Measurements from ENCODE around the gene SERPINH1. TPM values are rescaled to one million over a fixed set of nuclear protein-coding genes. Genes with fewer than 3 reads are reported as not detected.

The SERPINH1 gene
- total RNA-seq, 1 donor from 2014 or later, result 1,290 TPM

DNA sequence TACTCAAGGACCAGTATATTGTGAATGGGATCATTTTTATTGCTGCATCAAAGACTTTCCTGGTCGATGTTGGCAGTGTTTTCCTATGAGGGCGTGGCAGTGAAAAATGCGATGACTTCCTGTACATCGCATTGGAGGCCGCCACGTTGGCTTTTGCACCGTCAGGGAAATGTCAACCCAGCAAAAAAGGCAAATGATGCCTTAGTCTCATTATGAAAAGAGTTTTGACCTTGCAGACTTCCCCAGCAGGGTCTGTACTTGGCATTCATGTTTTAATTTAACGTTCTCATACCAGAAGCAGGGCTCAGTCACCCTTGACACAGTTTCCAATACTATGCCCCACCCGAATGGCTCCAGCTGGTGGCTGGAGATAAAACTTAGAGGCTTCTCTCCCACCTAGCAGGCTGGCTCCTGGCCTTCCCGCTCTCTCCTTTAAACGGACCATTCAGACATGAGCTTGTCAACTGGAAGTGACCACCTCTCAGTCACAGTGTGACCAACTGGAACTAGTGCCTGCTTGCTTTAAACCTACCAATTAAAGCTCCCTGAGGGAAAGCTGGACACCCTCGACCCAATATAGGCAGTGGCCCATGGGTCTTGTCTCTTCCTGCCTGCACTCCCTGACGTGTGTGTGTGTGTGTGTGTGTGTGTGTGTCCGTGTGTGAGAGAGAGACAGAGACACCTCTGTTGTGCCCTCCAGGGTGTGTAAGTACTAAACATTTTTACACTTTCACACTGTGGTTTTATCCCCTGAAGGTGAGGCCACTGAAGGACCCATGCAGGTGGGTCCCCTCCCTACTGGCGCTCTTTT is 27.6 kb upstream of the SERPINH1 start:
- H3K4me1 ChIP-seq, result no peaks in the 10 kb centered on the region
- TF ChIP-seq CTCF (IDR thresholded peaks at IDR 0.05), result no peak
- no peak for DNase-seq (ENCODE audit: low spot score in 2 of 2)
- no peaks in the 10 kb centered on the region for H3K36me3 ChIP-seq
- H3K4me3 ChIP-seq, result no peak overlapping the region
- no peaks in the 10 kb centered on the region for H3K9me3 ChIP-seq
- intact Hi-C loops (cut with DNase I), result no loop called here
- H3K27me3 ChIP-seq, result no peaks in the 10 kb centered on the region
- H3K27ac ChIP-seq, result no peak overlapping the region

DNA sequence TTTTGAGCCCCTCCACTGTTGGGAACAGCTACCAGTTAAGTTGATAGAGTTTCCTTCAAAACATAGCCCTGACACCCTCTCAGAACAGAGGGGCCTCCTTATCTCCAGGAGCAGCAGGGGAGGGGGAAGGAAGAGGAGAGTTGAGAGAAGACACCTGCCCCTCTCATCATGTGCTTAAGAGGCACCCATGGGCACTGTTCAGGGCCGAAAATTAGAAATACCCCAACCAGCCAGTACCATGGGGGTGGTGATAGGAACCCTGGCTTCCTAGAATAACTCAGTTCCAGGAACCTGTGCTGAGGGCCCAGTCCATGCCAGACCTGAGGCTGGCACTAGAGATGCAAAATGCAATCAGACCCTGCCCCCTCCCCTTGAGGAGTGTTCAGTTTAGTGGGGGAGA is 27.0 kb upstream of the SERPINH1 start:
- Histone ChIP-seq H3K4me3 (no peak overlapping the region), H3K36me3 (no peaks in the 10 kb centered on the region), H3K27me3 (no peaks in the 10 kb centered on the region), H3K4me1 (no peaks in the 10 kb centered on the region), H3K27ac (no peak overlapping the region), H3K9me3 (no peaks in the 10 kb centered on the region)
- intact Hi-C loops (cut with DNase I), result no loop called here
- DNase-seq (ENCODE audit: low spot score in 2 of 2), result no peak
- TF ChIP-seq CTCF (IDR thresholded peaks at IDR 0.05), result no peak

DNA sequence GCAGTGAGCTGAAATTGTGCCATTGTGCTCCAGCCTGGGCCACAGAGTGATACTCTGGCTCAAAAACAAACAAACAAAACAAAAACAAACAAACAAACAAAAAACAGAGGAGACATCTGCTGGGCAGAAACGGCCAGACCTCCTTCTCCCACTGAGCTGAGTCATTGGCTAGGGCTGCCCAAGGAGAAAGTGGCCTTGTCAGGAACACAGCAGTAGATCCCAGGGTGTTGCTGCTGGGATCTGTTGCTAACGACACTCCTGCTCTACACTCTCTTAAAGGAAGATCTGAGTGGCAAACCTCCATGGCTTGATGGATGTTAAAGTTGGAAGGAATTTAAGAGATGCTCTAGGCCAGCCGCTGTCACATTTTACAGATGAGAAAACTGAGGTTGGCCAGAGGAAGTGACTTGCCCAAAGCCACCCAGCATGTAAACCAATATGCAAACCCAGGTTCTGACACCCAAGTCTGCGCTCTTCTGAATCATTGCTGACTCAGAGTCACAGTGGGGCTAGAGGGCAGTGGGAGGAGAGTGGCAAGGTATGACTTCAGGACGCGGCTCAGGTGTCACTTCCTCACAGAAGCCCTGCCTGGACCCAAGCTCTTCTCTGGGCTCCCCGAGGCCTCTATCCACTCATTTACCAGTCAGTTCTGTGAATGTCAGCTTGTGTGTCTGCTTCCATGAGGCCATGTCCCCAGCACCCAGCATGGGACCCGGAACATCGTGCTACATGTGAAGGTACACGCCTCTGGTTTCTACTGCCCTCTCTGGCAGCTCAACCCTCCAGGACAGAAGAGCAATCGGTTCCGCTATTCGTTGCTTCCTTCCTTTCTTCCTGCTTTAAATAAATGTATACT is 25.0 kb upstream of the SERPINH1 start:
- Histone ChIP-seq H3K4me1 (no peaks in the 10 kb centered on the region), H3K27me3 (no peaks in the 10 kb centered on the region), H3K36me3 (no peaks in the 10 kb centered on the region), H3K27ac (no peak overlapping the region), H3K4me3 (no peak overlapping the region), H3K9me3 (no peaks in the 10 kb centered on the region)
- no peak for TF ChIP-seq CTCF (IDR thresholded peaks at IDR 0.05)
- no peak for DNase-seq (ENCODE audit: low spot score in 2 of 2)
- intact Hi-C loops (cut with DNase I), result no loop called here

DNA sequence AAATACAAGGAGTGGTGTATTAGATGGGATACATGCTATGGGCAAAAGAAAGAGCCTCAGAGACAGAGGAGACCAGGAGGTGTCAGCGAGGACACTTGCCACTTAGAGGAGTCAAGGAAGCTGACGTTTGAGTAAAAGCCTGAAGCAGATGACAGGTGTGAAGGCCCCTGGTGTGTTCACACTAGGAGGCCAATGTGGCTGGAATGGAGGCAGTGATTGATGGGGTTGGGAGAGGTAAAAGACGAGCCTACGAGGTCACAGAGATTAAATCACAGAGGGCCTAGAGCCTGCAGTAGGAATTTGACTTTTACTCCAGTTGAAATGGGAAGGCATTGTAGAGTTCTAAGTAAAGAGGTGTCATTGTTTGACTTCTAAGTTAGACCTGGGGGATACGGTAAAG is 24.3 kb upstream of the SERPINH1 start:
- intact Hi-C loops (cut with DNase I), result no loop called here
- TF ChIP-seq CTCF (IDR thresholded peaks at IDR 0.05), result no peak
- no peaks in the 10 kb centered on the region for H3K36me3 ChIP-seq

DNA sequence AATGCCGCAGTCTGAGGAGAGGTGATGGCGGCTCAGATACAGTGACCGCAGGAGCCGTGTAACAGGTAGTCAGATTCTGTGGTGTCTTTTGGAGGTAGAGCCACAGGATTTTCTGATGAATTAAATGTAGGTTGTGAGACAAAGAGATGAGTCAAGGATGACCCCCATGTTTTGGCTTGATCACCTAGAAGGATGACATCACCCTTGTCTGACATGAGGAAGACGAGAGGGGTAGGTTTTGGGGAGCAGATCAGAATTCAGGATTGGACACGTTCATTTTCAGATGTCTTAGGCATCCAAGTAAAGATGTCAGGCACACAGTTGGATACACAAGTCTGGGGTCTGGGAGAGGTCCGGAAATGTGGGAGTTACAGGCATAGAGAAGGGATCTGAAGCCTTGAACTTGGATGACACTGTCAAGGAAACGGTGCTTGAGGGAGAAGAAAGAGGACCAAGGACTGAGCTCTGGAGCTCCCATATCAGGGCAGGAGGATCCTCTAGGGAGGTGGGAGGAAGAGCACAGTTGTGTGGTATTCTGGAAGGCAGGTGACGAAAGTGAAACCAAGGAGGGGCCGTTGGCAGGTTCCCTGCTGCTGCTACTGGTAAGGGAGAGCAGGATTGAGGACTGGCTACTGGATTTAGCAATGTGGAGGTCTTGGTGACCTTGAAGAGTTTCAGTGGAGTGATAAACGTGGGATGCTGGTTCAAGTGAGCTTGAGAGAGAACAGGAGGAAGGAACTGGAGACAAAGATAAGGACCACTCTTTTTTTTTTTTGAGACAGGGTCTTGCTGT is 23.7 kb upstream of the SERPINH1 start:
- intact Hi-C loops (cut with DNase I), result no loop called here
- H3K27me3 ChIP-seq, result no peaks in the 10 kb centered on the region
- no peak overlapping the region for H3K4me3 ChIP-seq
- H3K27ac ChIP-seq, result no peak overlapping the region
- no peak for TF ChIP-seq CTCF (IDR thresholded peaks at IDR 0.05)
- no peak for DNase-seq (ENCODE audit: low spot score in 2 of 2)
- H3K9me3 ChIP-seq, result no peaks in the 10 kb centered on the region
- no peaks in the 10 kb centered on the region for H3K4me1 ChIP-seq
- H3K36me3 ChIP-seq, result no peaks in the 10 kb centered on the region

More for the DNA sequence above, 24.3 kb upstream of the SERPINH1 start:
- Histone ChIP-seq H3K9me3 (no peaks in the 10 kb centered on the region), H3K27me3 (no peaks in the 10 kb centered on the region), H3K27ac (no peak overlapping the region), H3K4me1 (no peaks in the 10 kb centered on the region), H3K4me3 (no peak overlapping the region)
- no peak for DNase-seq (ENCODE audit: low spot score in 2 of 2)
